Fibroblast of mammary gland (primary cell): ENCODE measurements around the gene KRT35.
A peak's percentile ranks its signal among the peaks of the same experiment; 100 is the strongest.

ENCODE experiments used
- DNase-seq: peaks from one replicate; pipeline ENCODE4 v3.0.0-alpha.2; 2010; ENCODE audit warnings: low read depth
- H3K4me3 ChIP-seq: 2 replicates; pipeline ENCODE4 v1.5.1; 2011; ENCODE audit warnings: low read depth, mild to moderate bottlenecking, low read length, moderate library complexity; ENCODE audit not compliant: control insufficient read depth
- CTCF ChIP-seq: conservative IDR thresholded peaks from 2 replicates; pipeline ENCODE4 v1.5.1; 2011; ENCODE audit warnings: low read depth, low read length, inconsistent platforms; ENCODE audit not compliant: control insufficient read depth, insufficient read depth

KRT35 gene

GRCh38 chr17:41523787-41524186, 42.8 kb upstream of the KRT35 start:
- TF ChIP-seq CTCF, result no peak
- DNase-seq, result no peak
- no peak overlapping the region for H3K4me3 ChIP-seq

- no peak for TF ChIP-seq CTCF
- DNase-seq, result no peak
- no peak overlapping the region for H3K4me3 ChIP-seq
Measured at GRCh38 chr17:41523225-41523593, 42.3 kb upstream of the KRT35 start.

GRCh38 chr17:41522301-41523224, 41.6 kb upstream of the KRT35 start:
- no peak for DNase-seq
- TF ChIP-seq CTCF, result no peak
- no peak overlapping the region for H3K4me3 ChIP-seq

GRCh38 chr17:41521574-41522261, 40.8 kb upstream of the KRT35 start:
- no peak for TF ChIP-seq CTCF
- H3K4me3 ChIP-seq, result no peak overlapping the region
- DNase-seq, result peak; percentile 81

GRCh38 chr17:41520821-41521521, 40.0 kb upstream of the KRT35 start:
- no peak for TF ChIP-seq CTCF
- H3K4me3 ChIP-seq, result no peak overlapping the region

GRCh38 chr17:41519501-41520224, 38.7 kb upstream of the KRT35 start:
- no peak for TF ChIP-seq CTCF
- H3K4me3 ChIP-seq, result no peak overlapping the region
- DNase-seq, result no peak

More at GRCh38 chr17:41520821-41521521, 40.0 kb upstream of the KRT35 start:
- no peak for DNase-seq
